H1 (cell line): ENCODE results near the gene TXNDC5. TPM values are rescaled to one million over a fixed set of nuclear protein-coding genes. Genes with fewer than 3 reads are reported as not detected.

Experiments used
- CTCF ChIA-PET: fragments of 300-600 bp; sonication (Branson Sonifier 250); formaldehyde crosslinking; loops from one replicate; lab custom pipeline; 2021; ENCODE audit not compliant: partially characterized antibody; lab: Charles Lee
- POLR2A ChIA-PET: fragments of 300-600 bp; sonication (Branson Sonifier 250); formaldehyde crosslinking; loops from one replicate; lab custom pipeline; 2021; ENCODE audit warnings: inconsistent platforms; ENCODE audit not compliant: partially characterized antibody; lab: Charles Lee
- DNase-seq, 2 experiments: peaks; one replicate each; pipeline versions ENCODE4 v3.0.0 to v3.0.0-alpha.2; 2010 to 2022; ENCODE audit warnings: low spot score in 2 of 2, low read depth in 1 of 2, mixed read lengths in 1 of 2
- FAIRE-seq: peaks from 2 replicates; lab custom pipeline; 2011; peaks lifted over from hg19 to GRCh38; lab: Jason Lieb, UNC
- H2AFZ ChIP-seq: 2 replicates; pipeline ENCODE4 v1.8.1; 2012; ENCODE audit warnings: low read length, inconsistent platforms
- H2AK5ac ChIP-seq: 2 replicates; pipeline ENCODE4 v1.6.1; 2013; ENCODE audit warnings: low read depth, low read length
- H2BK120ac ChIP-seq: replicated peaks from 2 replicates; pipeline ENCODE3; 2013; ENCODE audit warnings: low read depth, low read length, inconsistent platforms
- H2BK12ac ChIP-seq: 2 replicates; pipeline ENCODE4 v1.6.1; 2013; ENCODE audit warnings: low read depth, low read length
- H2BK15ac ChIP-seq: 2 replicates; pipeline ENCODE4 v1.6.1; 2013; ENCODE audit warnings: low read length
- H2BK20ac ChIP-seq: 2 replicates; pipeline ENCODE4 v1.6.1; 2013; ENCODE audit warnings: low read length
- H2BK5ac ChIP-seq: 2 replicates; pipeline ENCODE4 v1.6.1; 2013; ENCODE audit warnings: low read depth, low read length
- H3K14ac ChIP-seq: 2 replicates; pipeline ENCODE4 v1.6.1; 2013; ENCODE audit warnings: inconsistent platforms; ENCODE audit not compliant: insufficient read length
- H3K18ac ChIP-seq: 2 replicates; pipeline ENCODE4 v1.6.1; 2013; ENCODE audit warnings: low read length; ENCODE audit errors: extremely low read depth
- H3K23ac ChIP-seq: 2 replicates; pipeline ENCODE4 v1.6.1; 2013; ENCODE audit warnings: inconsistent platforms; ENCODE audit not compliant: insufficient read length
- H3K23me2 ChIP-seq: 2 replicates; pipeline ENCODE4 v1.6.1; 2013; ENCODE audit warnings: low read depth, low read length
- H3K27ac ChIP-seq: 2 replicates; pipeline ENCODE4 v1.6.1; 2011; ENCODE audit warnings: low read depth, low read length, inconsistent platforms
- H3K27me3 ChIP-seq, 4 experiments: replicated peaks in 1 of 4; 1 replicate in 1 of 4; 2 replicates in 3 of 4; pipeline versions ENCODE4 v1.6.1 to v1.8.1; 2011 to 2013; ENCODE audit warnings: low read length in 3 of 4, mild to moderate bottlenecking in 3 of 4, inconsistent platforms in 2 of 4, mixed read lengths in 2 of 4, moderate library complexity in 1 of 4; ENCODE audit not compliant: control insufficient read depth in 3 of 4, insufficient read depth in 3 of 4; ENCODE audit errors: extremely low read depth in 1 of 4
- H3K36me3 ChIP-seq, 4 experiments: 2 replicates each; pipeline versions ENCODE4 v1.6.1 to v1.8.1; 2011 to 2013; ENCODE audit warnings: mild to moderate bottlenecking in 4 of 4, low read length in 3 of 4, moderate library complexity in 2 of 4, control low read depth in 1 of 4, inconsistent platforms in 1 of 4; ENCODE audit not compliant: insufficient read depth in 4 of 4, control insufficient read depth in 2 of 4
- H3K4ac ChIP-seq: replicated peaks from 2 replicates; pipeline ENCODE3; 2013; ENCODE audit warnings: low read length, low read depth, mixed read lengths, inconsistent platforms; ENCODE audit not compliant: insufficient read length
- H3K4me1 ChIP-seq, 4 experiments: replicated peaks in 1 of 4; 1 replicate in 1 of 4; 2 replicates in 3 of 4; pipeline versions ENCODE4 v1.6.1 to v1.8.1; 2011 to 2013; ENCODE audit warnings: low read length in 3 of 4, inconsistent platforms in 2 of 4, mixed read lengths in 1 of 4; ENCODE audit not compliant: insufficient read depth in 4 of 4, control insufficient read depth in 3 of 4
- H3K4me2 ChIP-seq, 2 experiments: 2 replicates each; pipeline versions ENCODE4 v1.6.1 to v1.8.1; 2011 to 2013; ENCODE audit warnings: low read depth in 2 of 2, low read length in 2 of 2, control low read depth in 1 of 2, inconsistent platforms in 1 of 2, mild to moderate bottlenecking in 1 of 2; ENCODE audit not compliant: insufficient read depth in 1 of 2
- H3K4me3 ChIP-seq, 4 experiments: fragments of 200-600, 300-600 bp in 1 of 4; sonication (generic), shearing (Covaris generic), sonication (Bioruptor Twin) in 1 of 4; 2 replicates each; pipeline versions ENCODE4 v1.5.1 to v1.8.1; 2011 to 2016; ENCODE audit warnings: low read length in 4 of 4, low read depth in 3 of 4, control low read depth in 2 of 4, inconsistent platforms in 2 of 4, mild to moderate bottlenecking in 2 of 4, mixed read lengths in 1 of 4, moderate library complexity in 1 of 4; ENCODE audit not compliant: insufficient read depth in 2 of 4; ENCODE audit errors: extremely low read depth in 1 of 4
- H3K56ac ChIP-seq: replicated peaks from 2 replicates; pipeline ENCODE3; 2013; ENCODE audit warnings: low read depth, mild to moderate bottlenecking, mixed read lengths, low read length, inconsistent platforms; ENCODE audit not compliant: insufficient read length
- H3K79me1 ChIP-seq: 2 replicates; pipeline ENCODE4 v1.6.1; 2013; ENCODE audit warnings: low read depth, low read length, control low read depth
- H3K79me2 ChIP-seq, 2 experiments: 2 replicates each; pipeline versions ENCODE4 v1.6.1 to v1.8.1; 2012 to 2013; ENCODE audit warnings: low read length in 2 of 2, mild to moderate bottlenecking in 2 of 2, inconsistent platforms in 1 of 2; ENCODE audit not compliant: insufficient read depth in 2 of 2, control insufficient read depth in 1 of 2
- H3K9ac ChIP-seq, 4 experiments: replicated peaks in 1 of 4; 1 replicate in 1 of 4; 2 replicates in 3 of 4; pipeline versions ENCODE4 v1.6.1 to v1.8.1; 2011 to 2013; ENCODE audit warnings: low read depth in 3 of 4, low read length in 3 of 4, control low read depth in 2 of 4, mild to moderate bottlenecking in 2 of 4, moderate library complexity in 2 of 4, inconsistent platforms in 1 of 4; ENCODE audit errors: extremely low read depth in 1 of 4
- H3K9me3 ChIP-seq, 2 experiments: 2 replicates each; pipeline versions ENCODE4 v1.6.1 to v1.8.1; 2012 to 2013; ENCODE audit warnings: mild to moderate bottlenecking in 2 of 2, moderate library complexity in 2 of 2, control low read depth in 1 of 2, inconsistent platforms in 1 of 2, low read depth in 1 of 2, low read length in 1 of 2, mixed read lengths in 1 of 2; ENCODE audit not compliant: insufficient read depth in 2 of 2
- H4K20me1 ChIP-seq, 2 experiments: replicated peaks in 1 of 2; 2 replicates each; pipeline versions ENCODE3 to v1.8.1; 2011 to 2013; ENCODE audit warnings: inconsistent platforms in 2 of 2, low read length in 2 of 2, mild to moderate bottlenecking in 1 of 2; ENCODE audit not compliant: insufficient read depth in 2 of 2, control insufficient read depth in 1 of 2
- H4K5ac ChIP-seq: 2 replicates; pipeline ENCODE4 v1.6.1; 2013; ENCODE audit warnings: low read length, low read depth, mixed read lengths, inconsistent platforms; ENCODE audit not compliant: insufficient read length
- H4K8ac ChIP-seq: 2 replicates; pipeline ENCODE4 v1.8.0; 2013; ENCODE audit warnings: mild to moderate bottlenecking, moderate library complexity, low read length, inconsistent platforms; ENCODE audit not compliant: insufficient read depth; ENCODE audit errors: extremely low read depth
- H4K91ac ChIP-seq: replicated peaks from 2 replicates; pipeline ENCODE3; 2013; ENCODE audit warnings: low read length, mixed read lengths, inconsistent platforms; ENCODE audit not compliant: insufficient read length
- BACH1 ChIP-seq: IDR thresholded peaks from 2 replicates; pipeline ENCODE4 v1.6.1; 2012; ENCODE audit warnings: low read length, improper control_type of control experiment
- CBX5 ChIP-seq: fragments of 300-800, 300-1000 bp; sonication (generic); IDR thresholded peaks from 2 replicates; pipeline ENCODE4 v1.7.1; 2016; ENCODE audit warnings: antibody characterized with exemption, low read length, low read depth
- EZH2 ChIP-seq: fragments of 200-600 bp; sonication (generic); IDR thresholded peaks from 2 replicates; pipeline ENCODE4 v1.7.1; 2012; ENCODE audit warnings: low read depth, mild to moderate bottlenecking, moderate library complexity, low read length, inconsistent platforms; ENCODE audit not compliant: severe bottlenecking
- WGBS, 2 experiments: shearing (Covaris generic) in 1 of 2; methylation state at CpG; one replicate each; pipeline versions ENCODE4 v1.1.6 to v1.1.7; 2013 to 2015; ENCODE audit warnings: low lambda C conversion rate in 2 of 2, mixed read lengths in 2 of 2, inconsistent platforms in 1 of 2, low coverage in 1 of 2, missing lambda C conversion rate in 1 of 2; ENCODE audit not compliant: insufficient replicate concordance in 2 of 2, insufficient coverage in 1 of 2, insufficient read length in 1 of 2; ENCODE audit errors: extremely low coverage in 1 of 2, missing lambda C conversion rate in 1 of 2; 5-methylcytosine and 5-hydroxymethylcytosine counted together
- polyA plus RNA-seq, 7 experiments: library from polyadenylated mRNA; depleted of rRNA in 3 of 7; stranded (reverse) in 5 of 7; unstranded in 2 of 7; fragments of >200 nt in 5 of 7; fragments of 200-250 nt in 2 of 7; gene quantifications; 1 replicate in 5 of 7; 2 replicates in 1 of 7; 4 replicates in 1 of 7; pipeline versions ENCODE4 v1.2.1 to v1.2.3, GENCODE V29; 2011 to 2013; ENCODE audit warnings: missing spikeins in 2 of 7, mixed read lengths in 2 of 7
- total RNA-seq: library from RNA; stranded (reverse); fragmentation: NEBNext Ultra II Directional; extraction: Animal tissue kit (Norgen Biotek cat#: 25700); gene quantifications from 2 replicates; pipeline ENCODE4 v1.2.1, GENCODE V29; 2021

Gene TXNDC5
- total and polyA plus RNA-seq, 2 of the 8 experiments (the other 6 are each of a cell fraction or from before 2014, with no cell fraction given): 114 to 172 TPM

DNA sequence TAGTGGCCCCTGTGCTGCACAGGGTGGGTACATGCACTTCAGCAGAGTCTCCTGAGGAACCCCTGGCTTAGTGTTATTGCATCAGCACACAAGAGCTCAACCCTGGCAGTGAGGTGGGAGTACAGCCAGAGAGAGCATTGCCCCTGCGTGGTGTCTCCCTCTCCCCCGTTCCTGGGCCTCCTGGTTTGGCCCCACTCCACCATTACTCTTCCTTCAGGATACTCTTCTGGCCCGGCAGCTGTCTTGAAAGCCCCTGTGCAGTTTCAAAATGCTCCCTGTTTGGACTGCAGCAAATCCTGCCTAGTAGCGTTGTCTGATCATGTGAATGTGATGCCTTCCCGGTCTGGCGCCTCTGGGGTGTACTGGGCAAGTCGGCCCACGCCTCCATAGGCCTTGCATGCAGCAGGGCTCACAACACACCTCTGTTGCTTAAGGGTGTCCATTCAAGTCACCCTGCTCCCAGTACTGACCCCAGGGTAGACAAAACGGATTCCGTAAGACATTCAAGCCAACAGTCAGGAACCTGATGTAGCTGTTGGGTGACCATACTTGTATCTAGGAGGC, 32.1 kb downstream of the TXNDC5 start:
- Histone ChIP-seq H4K20me1 (peaks cover 0 to 3% of the 10 kb centered on the region in 2 experiments), H3K18ac (0 out of 2 replicates have a peak overlapping the region, but pooled peaks have one; percentile 29), H2AFZ (no peak overlapping the region), H3K27me3 (no peaks in the 10 kb centered on the region), H3K36me3 (peaks cover 19 to 32% (median 27%) of the 10 kb centered on the region in 4 experiments; a peak in 7 of 8 replicates), H3K4me2 (no peak overlapping the region), H2AK5ac (no peak overlapping the region), H2BK120ac (no peak overlapping the region), H4K8ac (no peak overlapping the region), H3K9ac (no peak overlapping the region), H3K56ac (no peak overlapping the region), H3K79me1 (no peaks in the 10 kb centered on the region), H2BK15ac (no peak overlapping the region), H4K5ac (no peak overlapping the region), H3K9me3 (peaks cover under 1 to 1% of the 10 kb centered on the region in 2 experiments), H3K79me2 (no peaks in the 10 kb centered on the region), H3K4ac (no peak overlapping the region), H4K91ac (no peak overlapping the region), H3K27ac (no peak overlapping the region), H3K14ac (no peak overlapping the region), H2BK5ac (no peak overlapping the region), H3K4me1 (no peaks in the 10 kb centered on the region), H3K4me3 (no peak overlapping the region), H2BK20ac (no peak overlapping the region), H2BK12ac (no peak overlapping the region), H3K23me2 (no peaks in the 10 kb centered on the region), H3K23ac (no peak overlapping the region)
- ChIA-PET POLR2A (interaction anchor here (0.6 kb wide), 1 partner anchor 140 kb away, joined by 4 read pairs; no protein-coding TSS in a partner anchor), CTCF (interaction anchor here (1.0 to 2.4 kb wide), 4 partner anchors 10 to 208 kb away, joined by 4 to 13 read pairs (median 6); no protein-coding TSS in a partner anchor)
- FAIRE-seq (no peak), DNase-seq (no peak)
- 89% methylated on average over 10 of the region's 10 CpGs; no CpG with 5 or more reads in 1 of the 2 experiments for WGBS, 2 experiments
- TF ChIP-seq BACH1 (no peak), CBX5 (no peak), EZH2 (no peak)
